T-helper 22 cell (primary cell): ENCODE results near the gene NSL1.

Experiments used
- DNase-seq: peaks from one replicate; pipeline ENCODE4 v3.0.0-alpha.2; 2020; ENCODE audit warnings: low read depth

Gene NSL1

GRCh38 chr1:212685429-212685828, 106.1 kb downstream of the NSL1 start:
- DNase-seq: no peak

GRCh38 chr1:212684521-212685090, 107.0 kb downstream of the NSL1 start:
- DNase-seq: no peak

GRCh38 chr1:212684076-212684475, 107.5 kb downstream of the NSL1 start:
- DNase-seq: no peak

- DNase-seq: no peak
Observed at GRCh38 chr1:212683357-212683722, 108.2 kb downstream of the NSL1 start.

GRCh38 chr1:212680680-212681389, 110.7 kb downstream of the NSL1 start:
- DNase-seq: no peak

GRCh38 chr1:212678456-212679410, 112.8 kb downstream of the NSL1 start:
- no peak for DNase-seq

- no peak for DNase-seq
Observed at GRCh38 chr1:212677573-212677972, 114.0 kb downstream of the NSL1 start.

GRCh38 chr1:212677136-212677535, 114.4 kb downstream of the NSL1 start:
- DNase-seq: no peak
